NCI-H446 (cell line): Measurements from ENCODE around the gene SUSD6.

ENCODE experiments used
- DNase-seq, 2 experiments: peaks; one replicate each; lab custom pipeline; 2025; lab: John Stamatoyannopoulos, UW

SUSD6 gene

GRCh38 chr14:69760810-69761209 lies 149.4 kb downstream of the SUSD6 start:
- no peak for DNase-seq

GRCh38 chr14:69763761-69764510 lies 152.5 kb downstream of the SUSD6 start:
- no peak for DNase-seq
